Right lobe of liver (tissue), 6 donors: ENCODE results near the gene ZNF354B. TPM values are rescaled to one million over a fixed set of nuclear protein-coding genes. Genes with fewer than 3 reads are reported as not detected.
"Not testable (repeated sequence)": the region's sequence is repeated elsewhere in the genome, so short reads cannot be mapped to it uniquely, and the experiment has no call there.

ENCODE experiments used
- ATAC-seq, 4 donors: fragments of 200-7000 bp; cut with Tn5 transposase; one replicate each; pipeline ENCODE4 v1.9.1; 2020; ENCODE audit warnings: mild to moderate bottlenecking in 4 of 4, moderate library complexity in 4 of 4
- DNase-seq, 3 donors: peaks; one replicate each; pipeline ENCODE4 v3.0.0-alpha.2; 2020
- H3K27ac ChIP-seq, 3 donors: fragments of 200-600 bp; one replicate each; pipeline ENCODE4 v1.8.0; 2022
- H3K27me3 ChIP-seq, 2 donors: fragments of 200-600 bp; one replicate each; pipeline ENCODE4 v1.8.0; 2022
- H3K36me3 ChIP-seq, 4 donors: fragments of 200-600 bp; sonication (generic) in 1 of 4; one replicate each; pipeline versions ENCODE4 v1.5.1 to v1.8.0; 2017 to 2022; ENCODE audit warnings: control low read depth in 1 of 4
- H3K4me1 ChIP-seq, 4 donors: fragments of 200-600 bp; sonication (generic) in 1 of 4; one replicate each; pipeline versions ENCODE4 v1.5.1 to v1.8.0; 2017 to 2022; ENCODE audit warnings: control low read depth in 1 of 4
- H3K4me3 ChIP-seq, 3 donors: fragments of 200-600 bp; one replicate each; pipeline ENCODE4 v1.8.0; 2022
- H3K9me3 ChIP-seq, 4 donors: fragments of 200-600 bp; sonication (generic) in 1 of 4; one replicate each; pipeline versions ENCODE4 v1.5.1 to v1.8.0; 2017 to 2022; ENCODE audit warnings: control low read depth in 1 of 4
- CTCF ChIP-seq, 4 donors: fragments of 200-600 bp in 3 of 4; fragments of 450-650 bp in 1 of 4; IDR thresholded peaks; one replicate each; pipeline versions ENCODE4 v1.5.1 to v1.8.0; 2016 to 2022; ENCODE audit warnings: antibody characterized with exemption in 4 of 4, mild to moderate bottlenecking in 2 of 4
- POLR2A ChIP-seq: fragments of 450-650 bp; IDR thresholded peaks from one replicate; pipeline ENCODE4 v1.6.1; 2017; ENCODE audit warnings: antibody characterized with exemption, mild to moderate bottlenecking
- WGBS: methylation state at CpG from one replicate; pipeline ENCODE4 v1.1.6; 2018; ENCODE audit warnings: low coverage, low lambda C conversion rate; ENCODE audit not compliant: insufficient coverage; ENCODE audit errors: missing lambda C conversion rate; 5-methylcytosine and 5-hydroxymethylcytosine counted together
- intact Hi-C, 2 donors: fragments of 100-400 bp; cut with DNase I; formaldehyde crosslinking; loops; one replicate each; pipeline versions ENCODE4 v1.11.2 to v1.14.1; 2022
- total RNA-seq, 6 experiments: library from RNA; depleted of rRNA in 2 of 6; stranded (reverse); fragments of >200 nt in 2 of 6; fragmentation: NEBNext Ultra II Directional in 3 of 6; extraction: Animal tissue kit (Norgen Biotek cat#: 25700) in 3 of 6; gene quantifications; one replicate each; pipeline versions ENCODE4 v1.1.0 to v1.2.4, GENCODE V29; 2016 to 2023
- donor health status: DM: no; HTN: yes; CAD: no.
- donor health status: DM: no; HTN: no; CAD: no.
- donor health status: DM: no; HTN: no; CAD: no.
- donor health status: DM: no; HTN: yes; CAD: no.
- donor health status: DM: no; HTN: yes; CAD: no.

ZNF354B gene
- total RNA-seq, 6 experiments from 2014 or later: 2.0 to 7.2 (median 5.0) TPM

- no peak overlapping the region for H3K4me3 ChIP-seq
- no peaks in the 10 kb centered on the region for H3K27me3 ChIP-seq
- H3K9me3 ChIP-seq: no peaks in the 10 kb centered on the region
- intact Hi-C loops: no loop called here
- DNase-seq: no peak
- 95% methylated on average over 3 of the region's 4 CpGs for WGBS
- H3K4me1 ChIP-seq: no peaks in the 10 kb centered on the region
- H3K27ac ChIP-seq: no peak overlapping the region
- ATAC-seq: no peak
- TF ChIP-seq POLR2A: no peak
- peaks cover 5 to 62% (median 35%) of the 10 kb centered on the region in 4 donors for H3K36me3 ChIP-seq
Observed at GRCh38 chr5:178866946-178867345, 7.2 kb downstream of the ZNF354B start.

GRCh38 chr5:178869577-178869976 lies 9.8 kb downstream of the ZNF354B start:
- H3K4me1 ChIP-seq: no peaks in the 10 kb centered on the region
- DNase-seq (no peak), ATAC-seq (peak in 1 of 4 donors; percentile 6)
- H3K27ac ChIP-seq: no peak overlapping the region
- no peak overlapping the region for H3K4me3 ChIP-seq
- intact Hi-C loops: no loop called here
- H3K9me3 ChIP-seq: peaks cover 0 to 9% (median 4%) of the 10 kb centered on the region in 4 donors
- H3K36me3 ChIP-seq: peaks cover 5 to 61% (median 38%) of the 10 kb centered on the region in 4 donors
- 68% methylated on average over 5 of the region's 8 CpGs for WGBS
- no peaks in the 10 kb centered on the region for H3K27me3 ChIP-seq
- TF ChIP-seq CTCF (IDR thresholded peaks at IDR 0.05) (no peak), POLR2A (no peak)

- Histone ChIP-seq H3K36me3 (peaks cover 3 to 68% (median 38%) of the 10 kb centered on the region in 4 donors), H3K9me3 (peaks cover 0 to 13% (median 6%) of the 10 kb centered on the region in 4 donors), H3K27ac (no peak overlapping the region), H3K4me3 (no peak overlapping the region), H3K27me3 (no peaks in the 10 kb centered on the region), H3K4me1 (no peaks in the 10 kb centered on the region)
- DNase-seq (no peak), ATAC-seq (no peak)
- TF ChIP-seq CTCF (IDR thresholded peaks at IDR 0.05): no peak
- no peak for TF ChIP-seq POLR2A
- intact Hi-C loops: no loop called here
- WGBS: 100% methylated on average over 7 of the region's 8 CpGs
Observed at GRCh38 chr5:178870411-178870810, 10.7 kb downstream of the ZNF354B start.

- Histone ChIP-seq H3K36me3 (peaks cover 0 to 67% (median 19%) of the 10 kb centered on the region in 4 donors), H3K9me3 (peaks cover 0 to 27% (median 8%) of the 10 kb centered on the region in 4 donors), H3K4me1 (no peaks in the 10 kb centered on the region), H3K27me3 (no peaks in the 10 kb centered on the region), H3K27ac (no peak overlapping the region), H3K4me3 (no peak overlapping the region)
- intact Hi-C loops: no loop called here
- no peak for TF ChIP-seq CTCF (IDR thresholded peaks at IDR 0.05)
- TF ChIP-seq POLR2A: no peak
- ATAC-seq (no peak), DNase-seq (no peak)
- WGBS: 100% methylated on average over 1 of the region's 1 CpG
Observed at GRCh38 chr5:178872302-178872701, 12.5 kb downstream of the ZNF354B start.

- not testable (repeated sequence) for ATAC-seq
- WGBS: 86% methylated on average over 2 of the region's 4 CpGs
Observed at GRCh38 chr5:178883115-178883694, 23.5 kb downstream of the ZNF354B start.

More at GRCh38 chr5:178883115-178883694, 23.5 kb downstream of the ZNF354B start:
- H3K27me3 ChIP-seq, H3K4me3 ChIP-seq, H3K27ac ChIP-seq, H3K4me1 ChIP-seq, intact Hi-C loops, DNase-seq: not testable (repeated sequence)
- Histone ChIP-seq H3K9me3 (peaks cover 0 to 64% (median 30%) of the 10 kb centered on the region in 4 donors), H3K36me3 (peaks cover 0 to 46% (median 10%) of the 10 kb centered on the region in 4 donors)
